GM21528 (cell line): ENCODE measurements around the gene ZBTB14.

Source experiments
- ATAC-seq: cut with Tn5 transposase; IDR thresholded peaks from one replicate; pipeline ENCODE4 v1.9.1; 2021; ENCODE audit warnings: mild to moderate bottlenecking, moderate library complexity; ENCODE audit not compliant: unreplicated experiment, low FRiP score

The ZBTB14 gene

GRCh38 chr18:5294113-5294456 lies 1.4 kb downstream of the ZBTB14 start:
- no peak for ATAC-seq

- ATAC-seq = peak; percentile 51
These were observed 7.0 kb downstream of the ZBTB14 start for GRCh38 chr18:5288517-5288935.

GRCh38 chr18:5287854-5288253 lies 7.7 kb downstream of the ZBTB14 start:
- no peak for ATAC-seq

GRCh38 chr18:5286525-5286924 lies 9.0 kb downstream of the ZBTB14 start:
- no peak for ATAC-seq

GRCh38 chr18:5285326-5285725 lies 10.2 kb downstream of the ZBTB14 start:
- no peak for ATAC-seq

GRCh38 chr18:5284808-5285207 lies 10.7 kb downstream of the ZBTB14 start:
- no peak for ATAC-seq

GRCh38 chr18:5282770-5283169 lies 12.8 kb downstream of the ZBTB14 start:
- ATAC-seq = no peak

- ATAC-seq = no peak
These were observed 18.6 kb downstream of the ZBTB14 start for GRCh38 chr18:5276947-5277346.

GRCh38 chr18:5275872-5276271 lies 19.7 kb downstream of the ZBTB14 start:
- no peak for ATAC-seq

GRCh38 chr18:5268874-5269273 lies 26.7 kb downstream of the ZBTB14 start:
- no peak for ATAC-seq

GRCh38 chr18:5266721-5267120 lies 28.8 kb downstream of the ZBTB14 start:
- no peak for ATAC-seq

GRCh38 chr18:5253910-5254309 lies 41.6 kb downstream of the ZBTB14 start:
- no peak for ATAC-seq

GRCh38 chr18:5251117-5251516 lies 44.4 kb downstream of the ZBTB14 start:
- ATAC-seq = no peak

- ATAC-seq = no peak
These were observed 44.9 kb downstream of the ZBTB14 start for GRCh38 chr18:5250603-5251002.

- ATAC-seq = no peak
These were observed 50.6 kb downstream of the ZBTB14 start for GRCh38 chr18:5244941-5245340.

GRCh38 chr18:5239447-5239846 lies 56.1 kb downstream of the ZBTB14 start:
- ATAC-seq = no peak
